MCF 10A (cell line): ENCODE results near the gene BCAS1. TPM values are rescaled to one million over a fixed set of nuclear protein-coding genes. Genes with fewer than 3 reads are reported as not detected.

Source experiments
- BruUV-seq: library from RNA; stranded (reverse); fragments of 400-500 nt; replicated peaks from 2 replicates; lab custom pipeline; 2021; lab: Mats Ljungman, UMichigan
- CTCF ChIA-PET: fragments of 300-600 bp; sonication (Branson Sonifier 250); formaldehyde crosslinking; extraction: SDS; loops from one replicate; lab custom pipeline; 2021; ENCODE audit warnings: antibody characterized with exemption, inconsistent platforms; lab: Yijun Ruan, JAX
- POLR2A ChIA-PET: fragments of 300-600, 350-650 bp; sonication (Branson Sonifier 250); formaldehyde crosslinking; extraction: SDS; loops from one replicate; lab custom pipeline; 2020; ENCODE audit warnings: antibody characterized with exemption, inconsistent platforms; lab: Yijun Ruan, JAX
- DNase-seq: peaks from one replicate; pipeline ENCODE4 v3.0.0-alpha.2; 2018; ENCODE audit not compliant: unreplicated experiment
- H3K27ac Mint-ChIP-seq: one replicate; pipeline ENCODE4 v1.8.0; 2022; ENCODE audit warnings: mild to moderate bottlenecking, low read depth, mixed read lengths; ENCODE audit not compliant: unreplicated experiment
- H3K27me3 Mint-ChIP-seq: one replicate; pipeline ENCODE4 v1.8.0; 2022; ENCODE audit warnings: mixed read lengths; ENCODE audit not compliant: insufficient read depth, unreplicated experiment
- H3K36me3 Mint-ChIP-seq: one replicate; pipeline ENCODE4 v1.8.0; 2022; ENCODE audit warnings: mild to moderate bottlenecking, moderate library complexity, mixed read lengths; ENCODE audit not compliant: insufficient read depth, unreplicated experiment
- H3K4me1 Mint-ChIP-seq: one replicate; pipeline ENCODE4 v1.8.0; 2022; ENCODE audit warnings: mixed read lengths; ENCODE audit not compliant: insufficient read depth, unreplicated experiment
- H3K4me3 Mint-ChIP-seq: one replicate; pipeline ENCODE4 v1.8.0; 2022; ENCODE audit warnings: mild to moderate bottlenecking, moderate library complexity, mixed read lengths; ENCODE audit not compliant: unreplicated experiment
- H3K9me3 Mint-ChIP-seq: one replicate; pipeline ENCODE4 v1.8.0; 2022; ENCODE audit warnings: mixed read lengths; ENCODE audit not compliant: unreplicated experiment
- intact Hi-C: fragments of 100-400 bp; cut with micrococcal nuclease; formaldehyde crosslinking; loops from 2 replicates; pipeline ENCODE4 v1.14.1; 2022
- total RNA-seq: library from RNA; stranded (reverse); gene quantifications from 2 replicates; pipeline ENCODE4 v1.2.3, GENCODE V29; 2022
- TF ChIP-seq, protein P1 (sequence below): fragments of 200-600 bp; IDR thresholded peaks from one replicate; pipeline ENCODE4 v1.8.0; 2022; ENCODE audit warnings: antibody characterized with exemption, mild to moderate bottlenecking; ENCODE audit not compliant: unreplicated experiment

Gene BCAS1
- total RNA-seq, 1 experiment from 2014 or later, result not detected

DNA sequence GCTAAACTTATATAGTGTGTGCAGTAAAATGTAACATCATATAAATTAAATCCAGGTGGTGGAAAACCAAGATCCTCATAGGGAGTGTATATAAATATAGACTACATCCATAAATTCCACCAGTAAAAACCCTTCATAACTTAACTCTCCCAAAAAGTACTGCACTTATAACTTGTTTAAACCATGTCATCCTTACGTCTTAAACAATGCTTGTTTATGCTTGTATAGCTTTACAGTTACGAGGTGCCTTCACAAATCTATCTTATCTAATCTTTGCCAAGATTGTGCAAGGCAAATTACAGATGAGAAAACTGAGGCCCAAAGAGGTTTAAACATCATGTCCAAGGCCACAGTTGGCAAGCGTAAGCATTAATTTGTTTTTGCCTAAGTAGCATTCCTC lies 71.3 kb downstream of the BCAS1 start:
- H3K27ac Mint-ChIP-seq, result no peak overlapping the region
- POLR2A ChIA-PET, result no interaction called here
- H3K27me3 Mint-ChIP-seq, result peaks cover 50% of the 10 kb centered on the region
- peaks cover 17% of the 10 kb centered on the region for H3K9me3 Mint-ChIP-seq
- TF ChIP-seq, protein P1, sequence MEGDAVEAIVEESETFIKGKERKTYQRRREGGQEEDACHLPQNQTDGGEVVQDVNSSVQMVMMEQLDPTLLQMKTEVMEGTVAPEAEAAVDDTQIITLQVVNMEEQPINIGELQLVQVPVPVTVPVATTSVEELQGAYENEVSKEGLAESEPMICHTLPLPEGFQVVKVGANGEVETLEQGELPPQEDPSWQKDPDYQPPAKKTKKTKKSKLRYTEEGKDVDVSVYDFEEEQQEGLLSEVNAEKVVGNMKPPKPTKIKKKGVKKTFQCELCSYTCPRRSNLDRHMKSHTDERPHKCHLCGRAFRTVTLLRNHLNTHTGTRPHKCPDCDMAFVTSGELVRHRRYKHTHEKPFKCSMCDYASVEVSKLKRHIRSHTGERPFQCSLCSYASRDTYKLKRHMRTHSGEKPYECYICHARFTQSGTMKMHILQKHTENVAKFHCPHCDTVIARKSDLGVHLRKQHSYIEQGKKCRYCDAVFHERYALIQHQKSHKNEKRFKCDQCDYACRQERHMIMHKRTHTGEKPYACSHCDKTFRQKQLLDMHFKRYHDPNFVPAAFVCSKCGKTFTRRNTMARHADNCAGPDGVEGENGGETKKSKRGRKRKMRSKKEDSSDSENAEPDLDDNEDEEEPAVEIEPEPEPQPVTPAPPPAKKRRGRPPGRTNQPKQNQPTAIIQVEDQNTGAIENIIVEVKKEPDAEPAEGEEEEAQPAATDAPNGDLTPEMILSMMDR, result no peak
- no peaks in the 10 kb centered on the region for H3K4me1 Mint-ChIP-seq
- no TSS peak for BruUV-seq
- no peak for DNase-seq
- CTCF ChIA-PET, result interaction anchor here (0.6 to 1.1 kb wide), 3 partner anchors 20 to 1482 kb away, joined by 3 to 4 read pairs (median 4); no protein-coding TSS in a partner anchor
- no peak overlapping the region for H3K4me3 Mint-ChIP-seq
- intact Hi-C loops, result no loop called here
- peaks cover 7% of the 10 kb centered on the region for H3K36me3 Mint-ChIP-seq

GRCh38 chr20:53996584-53997486 lies 73.6 kb downstream of the BCAS1 start:
- intact Hi-C loops, result no loop called here
- no TSS peak for BruUV-seq
- Mint-ChIP-seq H3K4me1 (no peaks in the 10 kb centered on the region), H3K9me3 (peaks cover 7% of the 10 kb centered on the region), H3K27me3 (peaks cover 58% of the 10 kb centered on the region), H3K4me3 (no peak overlapping the region), H3K36me3 (peaks cover 1% of the 10 kb centered on the region), H3K27ac (no peak overlapping the region)
- ChIA-PET CTCF (interaction anchor here (0.7 kb wide), 1 partner anchor 12 kb away, joined by 3 read pairs; no protein-coding TSS in a partner anchor), POLR2A (no interaction called here)
- no peak for DNase-seq
- TF ChIP-seq, protein P1, result no peak

GRCh38 chr20:53995949-53996348 lies 74.4 kb downstream of the BCAS1 start:
- no peaks in the 10 kb centered on the region for H3K4me1 Mint-ChIP-seq
- H3K9me3 Mint-ChIP-seq, result no peaks in the 10 kb centered on the region
- ChIA-PET CTCF (no interaction called here), POLR2A (no interaction called here)
- H3K4me3 Mint-ChIP-seq, result no peak overlapping the region
- no peak for DNase-seq
- H3K36me3 Mint-ChIP-seq, result no peaks in the 10 kb centered on the region
- intact Hi-C loops, result no loop called here
- no peak overlapping the region for H3K27ac Mint-ChIP-seq
- no TSS peak for BruUV-seq
- H3K27me3 Mint-ChIP-seq, result peaks cover 58% of the 10 kb centered on the region
- TF ChIP-seq, protein P1, result no peak

- Mint-ChIP-seq H3K4me1 (no peaks in the 10 kb centered on the region), H3K27me3 (peaks cover 58% of the 10 kb centered on the region), H3K9me3 (no peaks in the 10 kb centered on the region), H3K4me3 (no peak overlapping the region), H3K27ac (no peak overlapping the region), H3K36me3 (no peaks in the 10 kb centered on the region)
- TF ChIP-seq, protein P1, result no peak
- BruUV-seq, result no TSS peak
- intact Hi-C loops, result no loop called here
- POLR2A ChIA-PET, result no interaction called here
- CTCF ChIA-PET, result interaction anchor here (0.8 kb wide), 1 partner anchor 653 kb away, joined by 3 read pairs; no protein-coding TSS in a partner anchor
- no peak for DNase-seq
Measured at GRCh38 chr20:53994088-53994487, 76.3 kb downstream of the BCAS1 start.
